ENCODE measurements around the gene RPP14. TPM values are rescaled to one million over a fixed set of nuclear protein-coding genes. Genes with fewer than 3 reads are reported as not detected.

Gene RPP14
- total RNA-seq, 4 donors from 2014 or later = 8.1 to 15.5 (median 11.1) TPM

DNA sequence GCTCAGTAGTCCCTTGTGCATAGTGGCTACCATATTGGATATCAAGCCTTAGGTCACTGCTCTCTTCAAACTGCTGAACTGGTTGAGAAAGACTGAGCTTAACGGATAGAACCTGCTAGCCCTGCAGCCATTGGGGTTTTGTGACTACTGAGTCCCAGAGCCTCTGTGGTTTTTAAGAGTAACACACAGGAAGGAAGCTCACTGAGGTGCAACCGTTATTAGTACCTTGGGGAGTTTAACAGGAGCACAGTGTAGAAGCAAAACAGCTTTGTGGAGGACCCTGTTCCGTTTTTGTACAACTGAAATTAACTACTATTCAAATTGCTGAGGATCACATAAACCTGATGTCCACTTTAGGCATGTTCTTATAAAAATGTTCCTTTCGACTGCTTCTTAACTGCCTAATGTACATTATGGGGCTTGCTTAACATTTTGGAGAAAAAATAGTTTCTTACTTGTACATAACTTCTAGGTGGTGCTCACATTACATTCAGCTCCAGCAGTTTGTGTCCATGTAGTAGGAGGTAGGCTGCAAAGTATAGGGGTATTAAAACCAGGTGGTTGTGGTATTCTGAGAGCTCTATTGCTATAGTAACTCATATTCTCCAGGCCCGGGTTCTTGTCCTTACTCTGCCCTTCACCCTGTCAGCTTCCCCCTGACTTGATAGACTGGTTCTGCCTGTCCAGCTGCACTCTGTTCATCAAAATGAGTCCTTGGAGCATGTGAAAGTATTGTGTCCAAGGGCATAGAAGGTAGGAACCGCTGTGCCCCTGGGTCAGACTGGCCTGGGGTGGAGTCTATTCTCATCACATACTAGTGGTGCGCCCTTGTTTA is 44.0 kb downstream of the RPP14 start:
- TF ChIP-seq CTCF (IDR thresholded peaks at IDR 0.05) (no peak), POLR2A (IDR thresholded peaks at IDR 0.05) (no peak)
- WGBS, 2 donors = 61 to 64% methylated on average over 7 of the region's 7 CpGs
- Histone ChIP-seq H3K9me3 (no peaks in the 10 kb centered on the region), H3K4me1 (peaks cover 8 to 42% (median 12%) of the 10 kb centered on the region in 3 donors), H3K4me3 (no peak overlapping the region), H3K27me3 (no peaks in the 10 kb centered on the region), H3K36me3 (no peaks in the 10 kb centered on the region), H3K27ac (no peak overlapping the region)
- intact Hi-C loops (cut with DNase I) = no loop called here
- no peak for DNase-seq

DNA sequence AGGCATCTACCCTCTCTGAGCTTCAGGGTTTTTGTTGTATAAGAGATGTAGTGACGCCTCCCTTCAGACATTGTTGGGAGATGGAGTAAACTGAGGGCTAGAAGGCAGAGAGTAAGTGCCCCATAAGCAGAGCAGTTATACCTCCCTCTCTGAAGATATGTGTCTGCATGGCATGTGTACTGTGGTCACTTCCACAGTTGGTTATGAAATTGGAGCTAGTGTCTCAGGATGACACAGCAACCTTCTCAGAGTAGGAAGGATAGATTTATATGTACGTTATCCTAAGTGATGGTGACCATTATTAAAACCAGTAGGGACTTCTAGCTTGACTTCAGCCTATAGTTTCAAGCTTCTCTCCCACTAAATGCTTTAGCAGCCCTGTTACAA is 44.6 kb downstream of the RPP14 start:
- Histone ChIP-seq H3K36me3 (no peaks in the 10 kb centered on the region), H3K27ac (no peak overlapping the region), H3K9me3 (no peaks in the 10 kb centered on the region), H3K4me1 (peaks cover 8 to 48% (median 14%) of the 10 kb centered on the region in 3 donors), H3K27me3 (no peaks in the 10 kb centered on the region), H3K4me3 (no peak overlapping the region)
- no peak for TF ChIP-seq POLR2A (IDR thresholded peaks at IDR 0.05)
- TF ChIP-seq CTCF (IDR thresholded peaks at IDR 0.05) = no peak
- intact Hi-C loops (cut with DNase I) = no loop called here
- 67 to 75% methylated on average over 1 to 2 of the region's 2 CpGs for WGBS, 2 donors
- no peak for DNase-seq

DNA sequence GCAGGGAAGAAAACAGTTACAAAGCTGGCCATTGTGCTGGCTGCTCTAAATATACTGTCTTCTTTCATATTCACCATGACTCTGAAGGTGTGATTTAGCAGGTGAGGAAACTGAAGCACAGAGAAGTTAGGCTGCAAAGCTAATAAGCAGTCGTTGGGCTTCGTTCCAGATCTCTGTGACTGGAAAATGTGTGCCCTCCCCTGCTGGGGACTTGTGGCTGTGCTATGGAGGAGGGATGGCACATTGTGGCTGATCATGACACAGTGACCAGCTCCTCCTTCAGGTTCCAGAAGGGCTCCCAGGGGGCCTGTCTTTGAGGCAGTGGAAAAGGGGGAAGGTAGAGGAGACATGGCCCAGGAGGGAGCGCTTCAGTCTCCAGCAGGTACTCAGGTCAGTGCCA is 45.9 kb downstream of the RPP14 start:
- no peak overlapping the region for H3K4me3 ChIP-seq
- DNase-seq = no peak
- TF ChIP-seq CTCF (IDR thresholded peaks at IDR 0.05) = no peak
- TF ChIP-seq POLR2A (IDR thresholded peaks at IDR 0.05) = no peak
- intact Hi-C loops (cut with DNase I) = no loop called here
- no peaks in the 10 kb centered on the region for H3K36me3 ChIP-seq
- WGBS, 2 donors = 60 to 73% methylated on average over 2 to 3 of the region's 3 CpGs
- peaks cover 13 to 51% (median 24%) of the 10 kb centered on the region in 3 donors for H3K4me1 ChIP-seq
- no peaks in the 10 kb centered on the region for H3K27me3 ChIP-seq
- no peak overlapping the region for H3K27ac ChIP-seq
- H3K9me3 ChIP-seq = no peaks in the 10 kb centered on the region

DNA sequence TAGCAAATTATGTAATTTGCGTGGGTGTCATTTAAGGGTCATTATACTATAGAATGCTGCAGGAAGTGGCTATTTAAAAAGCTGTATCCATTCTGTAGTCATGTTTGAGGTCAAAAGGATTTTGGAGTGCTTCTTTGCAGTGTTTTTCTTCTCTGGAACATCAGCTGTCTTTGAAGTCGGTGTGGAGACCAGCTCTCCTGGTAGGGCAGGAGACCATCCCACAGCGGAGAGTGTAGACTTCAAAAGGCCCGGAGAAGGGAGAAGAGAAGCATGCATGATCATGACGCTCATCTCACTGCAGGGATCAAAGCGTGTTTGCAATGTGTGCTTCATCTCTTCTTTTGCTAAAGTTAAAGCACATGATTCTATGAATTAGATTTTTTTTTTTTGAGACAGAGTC is 46.6 kb downstream of the RPP14 start:
- intact Hi-C loops (cut with DNase I) = no loop called here
- peaks cover 13 to 58% (median 24%) of the 10 kb centered on the region in 3 donors for H3K4me1 ChIP-seq
- DNase-seq = no peak
- H3K27ac ChIP-seq = no peak overlapping the region
- no peak overlapping the region for H3K4me3 ChIP-seq
- no peaks in the 10 kb centered on the region for H3K36me3 ChIP-seq
- 75 to 79% methylated on average over 6 of the region's 6 CpGs for WGBS, 2 donors
- H3K27me3 ChIP-seq = no peaks in the 10 kb centered on the region
- TF ChIP-seq CTCF (IDR thresholded peaks at IDR 0.05) = no peak
- no peak for TF ChIP-seq POLR2A (IDR thresholded peaks at IDR 0.05)
- no peaks in the 10 kb centered on the region for H3K9me3 ChIP-seq

DNA sequence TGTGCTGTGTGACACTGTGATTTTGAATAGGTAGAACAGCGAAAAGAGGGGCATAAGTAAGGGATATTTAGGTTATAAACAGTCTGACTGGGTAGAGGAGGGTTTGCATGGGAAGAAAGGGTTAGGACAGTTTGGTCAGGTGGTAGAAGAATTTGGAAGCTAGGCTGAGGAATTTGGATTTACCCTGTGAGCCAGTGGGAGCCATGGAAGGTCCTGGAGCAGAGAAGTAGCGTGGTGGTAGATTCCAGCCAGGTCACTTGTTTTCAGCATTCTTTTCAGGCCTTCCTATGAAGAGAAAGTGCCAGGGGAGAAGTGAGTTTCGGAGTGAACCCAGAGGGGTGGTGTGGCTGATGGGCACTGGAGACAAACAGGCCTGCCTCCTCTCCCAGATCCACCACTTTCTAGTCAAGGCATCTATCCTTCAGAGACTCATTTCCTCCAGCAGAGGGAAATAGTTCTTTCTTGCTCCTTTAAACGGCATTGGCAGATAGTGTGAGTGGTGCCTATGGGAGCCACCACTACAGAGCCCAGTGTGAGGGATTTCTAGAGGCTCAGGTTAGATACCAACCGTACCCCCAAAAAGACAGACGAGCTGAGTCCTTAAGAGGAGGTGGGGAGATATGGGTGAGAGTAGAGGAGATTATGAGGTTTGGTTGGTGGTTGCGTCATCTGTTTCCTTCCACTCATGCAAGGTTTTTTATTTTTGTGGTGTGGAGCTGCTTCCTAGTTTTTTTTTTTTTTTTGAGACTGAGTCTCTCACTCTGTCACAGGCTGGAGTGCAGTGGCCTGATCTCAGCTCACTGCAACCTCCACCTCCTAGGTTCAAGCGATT is 47.9 kb downstream of the RPP14 start:
- 74 to 76% methylated on average over 7 of the region's 8 CpGs for WGBS, 2 donors
- H3K27ac ChIP-seq = peak overlapping the region in 1 of 4 donors; percentile 17
- DNase-seq = no peak

More for the DNA sequence above, 47.9 kb downstream of the RPP14 start:
- Histone ChIP-seq H3K9me3 (no peaks in the 10 kb centered on the region), H3K4me1 (peaks cover 13 to 66% (median 24%) of the 10 kb centered on the region in 3 donors), H3K36me3 (no peaks in the 10 kb centered on the region), H3K4me3 (no peak overlapping the region), H3K27me3 (no peaks in the 10 kb centered on the region)
- TF ChIP-seq POLR2A (IDR thresholded peaks at IDR 0.05) = no peak
- no peak for TF ChIP-seq CTCF (IDR thresholded peaks at IDR 0.05)
- intact Hi-C loops (cut with DNase I) = no loop called here

All from esophagus squamous epithelium (tissue), 5 donors.